SK-N-SH (cell line): ENCODE measurements around the gene DOK4. TPM values are rescaled to one million over a fixed set of nuclear protein-coding genes. Genes with fewer than 3 reads are reported as not detected.

ENCODE experiments used
- CTCF ChIA-PET: fragments of 300-600, 350-600 bp; formaldehyde crosslinking; extraction: SDS; loops from one replicate; lab custom pipeline; 2021; lab: Yijun Ruan, JAX
- POLR2A ChIA-PET: fragments of 350-600 bp; sonication (Branson Sonifier 250); formaldehyde crosslinking; extraction: SDS; loops from one replicate; lab custom pipeline; 2020; ENCODE audit warnings: antibody characterized with exemption, inconsistent platforms; lab: Yijun Ruan, JAX
- DNase-seq: peaks from one replicate; pipeline ENCODE4 v3.0.0; 2012
- H2AFZ ChIP-seq: fragments of 200-600 bp; sonication (generic); 2 replicates; pipeline ENCODE4 v1.8.1; 2016; ENCODE audit warnings: antibody characterized with exemption, mild to moderate bottlenecking, low read depth
- H3F3A ChIP-seq: fragments of 200-600 bp; sonication (generic); replicated peaks from 2 replicates; pipeline ENCODE3; 2016; ENCODE audit warnings: antibody characterized with exemption, mild to moderate bottlenecking; ENCODE audit not compliant: insufficient read depth
- H3K27ac ChIP-seq, 2 experiments: fragments of 200-500 bp in 1 of 2; fragments of 200-600 bp in 1 of 2; sonication (Bioruptor generic) in 1 of 2; sonication (generic), shearing (Covaris generic) in 1 of 2; 2 replicates each; pipeline versions ENCODE4 v1.5.1 to v1.6.1; 2014 to 2016; ENCODE audit warnings: low read depth in 2 of 2, inconsistent platforms in 1 of 2, low read length in 1 of 2, mild to moderate bottlenecking in 1 of 2, mixed read lengths in 1 of 2
- H3K27me3 ChIP-seq: fragments of 200-600 bp; sonication (generic), shearing (Covaris generic); 2 replicates; pipeline ENCODE4 v1.6.1; 2016; ENCODE audit warnings: mixed run types; ENCODE audit not compliant: insufficient read depth
- H3K36me3 ChIP-seq, 2 experiments: fragments of 200-500 bp in 1 of 2; fragments of 200-600 bp in 1 of 2; sonication (Bioruptor generic) in 1 of 2; sonication (generic) in 1 of 2; replicated peaks in 1 of 2; 2 replicates each; pipeline versions ENCODE3 to v1.5.1; 2014 to 2016; ENCODE audit warnings: low read length in 1 of 2, mild to moderate bottlenecking in 1 of 2; ENCODE audit not compliant: insufficient read depth in 2 of 2, control insufficient read depth in 1 of 2
- H3K4me1 ChIP-seq, 2 experiments: fragments of 200-500 bp in 1 of 2; fragments of 200-600 bp in 1 of 2; sonication (Bioruptor generic) in 1 of 2; sonication (generic), shearing (Covaris generic) in 1 of 2; 2 replicates each; pipeline versions ENCODE4 v1.5.1 to v1.6.1; 2014 to 2016; ENCODE audit warnings: low read depth in 1 of 2, low read length in 1 of 2, mixed run types in 1 of 2; ENCODE audit not compliant: insufficient read depth in 2 of 2, control insufficient read depth in 1 of 2
- H3K4me2 ChIP-seq: fragments of 200-600 bp; sonication (generic), shearing (Covaris generic); 2 replicates; pipeline ENCODE4 v1.6.1; 2017; ENCODE audit warnings: mixed run types
- H3K4me3 ChIP-seq, 2 experiments: fragments of 200-500 bp in 1 of 2; fragments of 200-600 bp in 1 of 2; sonication (Bioruptor generic) in 1 of 2; sonication (generic), shearing (Covaris generic) in 1 of 2; 2 replicates each; pipeline versions ENCODE4 v1.5.1 to v1.8.1; 2014 to 2016; ENCODE audit warnings: low read depth in 2 of 2, inconsistent platforms in 1 of 2, low read length in 1 of 2, mild to moderate bottlenecking in 1 of 2, mixed read lengths in 1 of 2, moderate library complexity in 1 of 2
- H3K79me2 ChIP-seq: fragments of 200-600 bp; sonication (generic); 2 replicates; pipeline ENCODE4 v1.8.1; 2017; ENCODE audit warnings: mild to moderate bottlenecking; ENCODE audit not compliant: insufficient read depth
- H3K9ac ChIP-seq: fragments of 200-600 bp; sonication (generic); 2 replicates; pipeline ENCODE4 v1.6.1; 2017; ENCODE audit warnings: mixed run types
- H3K9me2 ChIP-seq: fragments of 200-600 bp; sonication (generic); 2 replicates; pipeline ENCODE4 v1.6.1; 2017; ENCODE audit warnings: mixed run types
- H3K9me3 ChIP-seq: fragments of 200-600 bp; sonication (generic); 2 replicates; pipeline ENCODE4 v1.6.1; 2017; ENCODE audit warnings: mixed run types, mild to moderate bottlenecking, moderate library complexity
- H4K20me1 ChIP-seq: fragments of 200-600 bp; sonication (generic); 2 replicates; pipeline ENCODE4 v1.6.1; 2017; ENCODE audit warnings: mild to moderate bottlenecking, mixed run types; ENCODE audit not compliant: insufficient read depth
- CHD2 ChIP-seq: fragments of 150-350 bp; IDR thresholded peaks from 2 replicates; pipeline ENCODE4 v1.6.1; 2018; ENCODE audit warnings: low read length; ENCODE audit not compliant: partially characterized antibody
- EP300 ChIP-seq, 2 experiments: IDR thresholded peaks; 2 replicates each; pipeline versions ENCODE4 v1.4.0 to v1.6.1; 2012; ENCODE audit warnings: borderline replicate concordance in 1 of 2, low read depth in 1 of 2, low read length in 1 of 2
- FOXJ3 ChIP-seq: sonication (generic); formaldehyde crosslinking; IDR thresholded peaks from 2 replicates; pipeline ENCODE4 v1.5.1; 2020; ENCODE audit warnings: mild to moderate bottlenecking, missing genetic modification reagents
- FOXM1 ChIP-seq: IDR thresholded peaks from 2 replicates; pipeline ENCODE4 v1.4.0; 2012; ENCODE audit warnings: low read depth, mild to moderate bottlenecking
- MAX ChIP-seq: IDR thresholded peaks from 2 replicates; pipeline ENCODE4 v1.4.0; 2012; ENCODE audit warnings: low read depth
- NFIC ChIP-seq: IDR thresholded peaks from 2 replicates; pipeline ENCODE4 v1.4.0; 2012; ENCODE audit warnings: borderline replicate concordance
- SIN3A ChIP-seq: IDR thresholded peaks from 2 replicates; pipeline ENCODE4 v1.6.1; 2012; ENCODE audit warnings: low read depth, mild to moderate bottlenecking, low read length, moderate library complexity, borderline replicate concordance
- TAF1 ChIP-seq: IDR thresholded peaks from 2 replicates; pipeline ENCODE4 v1.6.1; 2012; ENCODE audit warnings: low read depth, mild to moderate bottlenecking, low read length, moderate library complexity, borderline replicate concordance
- ZBTB33 ChIP-seq: IDR thresholded peaks from 2 replicates; pipeline ENCODE4 v1.4.0; 2012; ENCODE audit warnings: low read depth, borderline replicate concordance
- WGBS: methylation state at CpG from one replicate; pipeline ENCODE4 v1.1.6; 2017; ENCODE audit warnings: low lambda C conversion rate; 5-methylcytosine and 5-hydroxymethylcytosine counted together
- polyA plus RNA-seq, 3 experiments: library from polyadenylated mRNA; depleted of rRNA; stranded (reverse); fragments of >200 nt; gene quantifications; 2 replicates each; pipeline ENCODE4 v1.2.3, GENCODE V29; 2012
- TF ChIP-seq, protein P1 (sequence below): IDR thresholded peaks from 2 replicates; pipeline ENCODE4 v1.4.0; 2012; ENCODE audit warnings: low read depth, borderline replicate concordance
- TF ChIP-seq, protein P2 (sequence below): fragments of 150-350 bp; IDR thresholded peaks from 2 replicates; pipeline ENCODE4 v1.6.1; 2016; ENCODE audit warnings: mild to moderate bottlenecking, low read depth, low read length
- TF ChIP-seq, protein P3 (sequence below): IDR thresholded peaks from 2 replicates; pipeline ENCODE4; 2012

DOK4 gene
- polyA plus RNA-seq, 1 of the 3 experiments (the other 2 are of a cell fraction): 28.4 TPM

GRCh38 chr16:57479976-57480753, 6.1 kb downstream of the DOK4 start:
- no peak for TF ChIP-seq MAX
- no peak for TF ChIP-seq NFIC
- TF ChIP-seq, protein P1, sequence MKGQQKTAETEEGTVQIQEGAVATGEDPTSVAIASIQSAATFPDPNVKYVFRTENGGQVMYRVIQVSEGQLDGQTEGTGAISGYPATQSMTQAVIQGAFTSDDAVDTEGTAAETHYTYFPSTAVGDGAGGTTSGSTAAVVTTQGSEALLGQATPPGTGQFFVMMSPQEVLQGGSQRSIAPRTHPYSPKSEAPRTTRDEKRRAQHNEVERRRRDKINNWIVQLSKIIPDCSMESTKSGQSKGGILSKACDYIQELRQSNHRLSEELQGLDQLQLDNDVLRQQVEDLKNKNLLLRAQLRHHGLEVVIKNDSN: no peak
- TF ChIP-seq SIN3A: no peak
- TF ChIP-seq EP300 (IDR thresholded peaks at IDR 0.05; ENCODE audit: borderline replicate concordance in 1 of 2, low read depth in 1 of 2, low read length in 1 of 2): 0 out of 4 replicates have a peak, but pooled peaks of 1 of the 2 experiments have one; percentile 20
- no peak for TF ChIP-seq ZBTB33
- no peak for TF ChIP-seq FOXJ3 (CRISPR knock-in tag)
- no peak for TF ChIP-seq TAF1
- DNase-seq: peak; percentile 62
- peak overlapping the region; percentile 63; the same call in 1 of the 2 replicates for H2AFZ ChIP-seq
- CTCF ChIA-PET: interaction anchor here (1.2 to 21.0 kb wide), 4 partner anchors 17 to 180 kb away, joined by 4 to 354 read pairs (median 31); partner anchors contain the start of gene POLR2C
- peak overlapping the region; percentile 48 to 58; a peak in 3 of 4 replicates for H3K4me3 ChIP-seq
- POLR2A ChIA-PET: interaction anchor here (1.2 to 10.0 kb wide), 7 partner anchors 7 to 40 kb away, joined by 4 to 152 read pairs (median 7); partner anchors contain the start of genes CIAPIN1, COQ9 and POLR2C
- peaks cover 7% of the 10 kb centered on the region; the same call in 1 of the 2 replicates for H3K79me2 ChIP-seq
- H3K9me2 ChIP-seq: no peaks in the 10 kb centered on the region
- H3K9me3 ChIP-seq: no peaks in the 10 kb centered on the region
- H3K4me1 ChIP-seq: peaks cover 14 to 87% of the 10 kb centered on the region in 2 experiments; a peak in 3 of 4 replicates
- H3F3A ChIP-seq: peaks cover 5% of the 10 kb centered on the region
- no peaks in the 10 kb centered on the region for H3K27me3 ChIP-seq
- H4K20me1 ChIP-seq: 0 out of 2 replicates have a peak, but pooled peaks cover 6% of the 10 kb centered on the region
- H3K4me2 ChIP-seq: peak overlapping the region; percentile 86
- WGBS: 63% methylated on average over 13 of the region's 15 CpGs
- H3K27ac ChIP-seq: peak overlapping the region; percentile 27 to 90; a peak in 3 of 4 replicates
- H3K9ac ChIP-seq: no peak overlapping the region; the same call in 1 of the 2 replicates
- peaks cover 0 to 3% of the 10 kb centered on the region in 2 experiments for H3K36me3 ChIP-seq

DNA sequence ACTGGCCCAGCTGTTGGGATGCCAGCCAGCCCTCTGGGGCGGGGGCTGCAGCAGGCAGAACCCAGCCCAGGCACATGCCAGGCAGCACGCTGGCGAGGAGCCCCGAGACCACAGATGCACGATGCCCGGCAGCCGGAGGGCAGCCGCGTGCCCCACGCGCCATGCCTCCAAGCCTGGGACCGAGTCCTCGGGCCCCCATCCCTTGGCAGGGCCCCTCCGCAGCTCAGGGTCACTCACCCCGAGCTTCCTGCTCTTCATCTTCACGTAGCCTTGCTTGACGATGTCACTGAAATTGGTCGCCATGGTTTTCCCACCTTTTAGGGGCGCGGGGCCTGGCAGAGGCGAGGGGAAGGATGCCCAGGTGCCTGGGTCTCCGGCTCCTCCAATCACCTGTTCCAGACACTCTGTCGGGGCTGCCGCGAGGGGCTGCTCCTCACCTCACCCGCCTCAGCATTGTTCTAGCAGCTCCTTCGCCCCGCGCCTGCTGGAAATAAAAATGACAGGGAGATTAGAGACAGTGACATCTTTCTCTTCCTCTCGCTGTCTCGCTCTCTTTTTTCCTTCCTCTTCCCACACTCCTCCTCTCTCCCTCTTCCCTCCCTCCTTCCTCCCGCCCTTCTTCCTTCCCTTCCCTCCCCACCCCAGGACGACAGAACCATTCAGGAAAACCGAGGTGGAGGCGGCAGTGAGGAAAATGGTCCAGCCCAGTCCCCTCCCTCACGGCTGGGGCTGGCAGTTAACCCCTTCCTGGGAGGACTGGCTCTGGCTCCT, 6.9 kb downstream of the DOK4 start:
- whole genome bisulfite sequencing: 23% methylated on average over 21 of the region's 36 CpGs
- H3K27ac ChIP-seq: peak overlapping the region; percentile 27 to 90; a peak in 3 of 4 replicates
- DNase-seq: peak; percentile 85
- ChIA-PET CTCF (interaction anchor here (0.6 to 21.0 kb wide), 6 partner anchors 9 to 179 kb away, joined by 3 to 354 read pairs (median 5); partner anchors contain the start of gene POLR2C), POLR2A (interaction anchor here (0.8 to 10.0 kb wide), 5 partner anchors 17 to 102 kb away, joined by 3 to 152 read pairs (median 7); partner anchors contain the start of gene POLR2C)
- no peak for TF ChIP-seq FOXM1
- TF ChIP-seq MAX: peak; percentile 54; the same call in 1 of the 2 replicates
- TF ChIP-seq, protein P2, sequence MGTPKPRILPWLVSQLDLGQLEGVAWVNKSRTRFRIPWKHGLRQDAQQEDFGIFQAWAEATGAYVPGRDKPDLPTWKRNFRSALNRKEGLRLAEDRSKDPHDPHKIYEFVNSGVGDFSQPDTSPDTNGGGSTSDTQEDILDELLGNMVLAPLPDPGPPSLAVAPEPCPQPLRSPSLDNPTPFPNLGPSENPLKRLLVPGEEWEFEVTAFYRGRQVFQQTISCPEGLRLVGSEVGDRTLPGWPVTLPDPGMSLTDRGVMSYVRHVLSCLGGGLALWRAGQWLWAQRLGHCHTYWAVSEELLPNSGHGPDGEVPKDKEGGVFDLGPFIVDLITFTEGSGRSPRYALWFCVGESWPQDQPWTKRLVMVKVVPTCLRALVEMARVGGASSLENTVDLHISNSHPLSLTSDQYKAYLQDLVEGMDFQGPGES: no peak
- TF ChIP-seq, protein P3, sequence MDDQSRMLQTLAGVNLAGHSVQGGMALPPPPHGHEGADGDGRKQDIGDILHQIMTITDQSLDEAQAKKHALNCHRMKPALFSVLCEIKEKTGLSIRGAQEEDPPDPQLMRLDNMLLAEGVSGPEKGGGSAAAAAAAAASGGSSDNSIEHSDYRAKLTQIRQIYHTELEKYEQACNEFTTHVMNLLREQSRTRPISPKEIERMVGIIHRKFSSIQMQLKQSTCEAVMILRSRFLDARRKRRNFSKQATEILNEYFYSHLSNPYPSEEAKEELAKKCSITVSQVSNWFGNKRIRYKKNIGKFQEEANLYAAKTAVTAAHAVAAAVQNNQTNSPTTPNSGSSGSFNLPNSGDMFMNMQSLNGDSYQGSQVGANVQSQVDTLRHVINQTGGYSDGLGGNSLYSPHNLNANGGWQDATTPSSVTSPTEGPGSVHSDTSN: peak; percentile 18; the same call in 1 of the 2 replicates
- TF ChIP-seq CHD2: peak; percentile 49
- TF ChIP-seq FOXJ3 (CRISPR knock-in tag): 0 out of 2 replicates have a peak, but pooled peaks have one; percentile 43
- H2AFZ ChIP-seq: peak overlapping the region; percentile 63; the same call in 1 of the 2 replicates
- H3K4me2 ChIP-seq: peak overlapping the region; percentile 86
- peaks cover 7% of the 10 kb centered on the region; the same call in 1 of the 2 replicates for H3K79me2 ChIP-seq
- 0 out of 2 replicates have a peak, but pooled peaks cover 6% of the 10 kb centered on the region for H4K20me1 ChIP-seq
- H3K9me2 ChIP-seq: no peaks in the 10 kb centered on the region
- no peaks in the 10 kb centered on the region for H3K9me3 ChIP-seq
- H3F3A ChIP-seq: peaks cover 5% of the 10 kb centered on the region
- no peaks in the 10 kb centered on the region for H3K27me3 ChIP-seq
- H3K4me3 ChIP-seq: peak overlapping the region; percentile 48 to 58
- H3K4me1 ChIP-seq: peaks cover 14 to 87% of the 10 kb centered on the region in 2 experiments; a peak in 3 of 4 replicates
- H3K36me3 ChIP-seq: peaks cover 0 to 6% of the 10 kb centered on the region in 2 experiments
- no peak overlapping the region for H3K9ac ChIP-seq
